NCI-H2196 treated with DMSO at 0.1 percent for 48 hours (cell line): ENCODE measurements around the gene CHRNA4.

Experiments used
- DNase-seq: peaks from one replicate; lab custom pipeline; 2025; ENCODE audit not compliant: unreplicated experiment; lab: John Stamatoyannopoulos, UW

The CHRNA4 gene

GRCh38 chr20:63293871-63294535 is 67.1 kb downstream of the CHRNA4 start:
- DNase-seq, result no peak

GRCh38 chr20:63293456-63293855 is 67.7 kb downstream of the CHRNA4 start:
- no peak for DNase-seq
